Natural killer cell treated with Interleukin-12 subunit alpha and Interleukin-12 subunit beta and Interleukin-15 and Interleukin-18, amount 100 ng/mL, for 72 hours (primary cell): Measurements from ENCODE around the gene SLC8A1. TPM values are rescaled to one million over a fixed set of nuclear protein-coding genes. Genes with fewer than 3 reads are reported as not detected.

ENCODE experiments used
- ATAC-seq, 2 donors: fragments of 150-1000 bp; cut with Tn5 transposase in 1 of 2; sonication (Bioruptor Pico), chemical (Tn5 transposase) in 1 of 2; 2 replicates each; pipeline ENCODE4 v1.10.0; 2021
- DNase-seq: peaks from one replicate; pipeline ENCODE4 v3.0.0; 2022; ENCODE audit warnings: low spot score
- H3K27ac Mint-ChIP-seq, 2 donors: 1 replicate in 1 of 2; 2 replicates in 1 of 2; pipeline ENCODE4 v1.8.0; 2022; ENCODE audit warnings: mixed read lengths in 2 of 2, mild to moderate bottlenecking in 1 of 2, moderate library complexity in 1 of 2
- H3K27me3 Mint-ChIP-seq, 2 donors: 1 replicate in 1 of 2; 2 replicates in 1 of 2; pipeline ENCODE4 v1.8.0; 2022; ENCODE audit warnings: mixed read lengths in 2 of 2
- H3K36me3 Mint-ChIP-seq: one replicate; pipeline ENCODE4 v1.8.0; 2022; ENCODE audit warnings: mixed read lengths
- H3K4me1 Mint-ChIP-seq, 2 donors: 1 replicate in 1 of 2; 2 replicates in 1 of 2; pipeline ENCODE4 v1.8.0; 2022; ENCODE audit warnings: low read depth in 2 of 2, mixed read lengths in 2 of 2, mild to moderate bottlenecking in 1 of 2
- H3K4me3 Mint-ChIP-seq: one replicate; pipeline ENCODE4 v1.8.0; 2022; ENCODE audit warnings: mixed read lengths
- H3K9me3 Mint-ChIP-seq: 2 replicates; pipeline ENCODE4 v1.8.0; 2022; ENCODE audit warnings: mixed read lengths
- total RNA-seq, 2 donors: library from RNA; stranded (reverse); gene quantifications; one replicate each; pipeline ENCODE4 v1.2.3, GENCODE V29; 2022

SLC8A1 gene
- total RNA-seq, 2 donors from 2014 or later: not detected

GRCh38 chr2:40474306-40474705, 22.4 kb upstream of the SLC8A1 start:
- Mint-ChIP-seq H3K4me3 (no peak overlapping the region), H3K9me3 (peaks cover 6% of the 10 kb centered on the region), H3K27me3 (peaks cover 0 to 2% of the 10 kb centered on the region in 2 donors), H3K4me1 (no peaks in the 10 kb centered on the region), H3K36me3 (no peaks in the 10 kb centered on the region), H3K27ac (no peak overlapping the region)
- DNase-seq: no peak
- ATAC-seq: no peak

- DNase-seq: no peak
- H3K27me3 Mint-ChIP-seq: peaks cover 0 to 2% of the 10 kb centered on the region in 2 donors
- H3K27ac Mint-ChIP-seq: no peak overlapping the region
- H3K36me3 Mint-ChIP-seq: no peaks in the 10 kb centered on the region
- H3K4me1 Mint-ChIP-seq: no peaks in the 10 kb centered on the region
- no peak for ATAC-seq
- no peak overlapping the region for H3K4me3 Mint-ChIP-seq
- peaks cover 6% of the 10 kb centered on the region for H3K9me3 Mint-ChIP-seq
Measured at GRCh38 chr2:40471866-40472265, 20.0 kb upstream of the SLC8A1 start.

- peaks cover 0 to 2% of the 10 kb centered on the region in 2 donors for H3K27me3 Mint-ChIP-seq
- ATAC-seq: no peak
- H3K36me3 Mint-ChIP-seq: no peaks in the 10 kb centered on the region
- no peaks in the 10 kb centered on the region for H3K4me1 Mint-ChIP-seq
- no peak for DNase-seq
- peaks cover 2% of the 10 kb centered on the region for H3K9me3 Mint-ChIP-seq
- H3K27ac Mint-ChIP-seq: no peak overlapping the region
- H3K4me3 Mint-ChIP-seq: no peak overlapping the region
Measured at GRCh38 chr2:40470822-40471813, 19.2 kb upstream of the SLC8A1 start.

- no peaks in the 10 kb centered on the region for H3K36me3 Mint-ChIP-seq
- ATAC-seq (no peak), DNase-seq (no peak)
- H3K4me1 Mint-ChIP-seq: no peaks in the 10 kb centered on the region
- H3K4me3 Mint-ChIP-seq: no peak overlapping the region
- no peak overlapping the region for H3K27ac Mint-ChIP-seq
- H3K27me3 Mint-ChIP-seq: peaks cover 0 to 2% of the 10 kb centered on the region in 2 donors
- no peaks in the 10 kb centered on the region for H3K9me3 Mint-ChIP-seq
Measured at GRCh38 chr2:40466935-40467572, 15.2 kb upstream of the SLC8A1 start.

- ATAC-seq (no peak), DNase-seq (no peak)
- H3K4me1 Mint-ChIP-seq: no peaks in the 10 kb centered on the region
- no peaks in the 10 kb centered on the region for H3K9me3 Mint-ChIP-seq
- no peak overlapping the region for H3K27ac Mint-ChIP-seq
- no peaks in the 10 kb centered on the region for H3K36me3 Mint-ChIP-seq
- no peak overlapping the region for H3K4me3 Mint-ChIP-seq
- H3K27me3 Mint-ChIP-seq: peaks cover 0 to 2% of the 10 kb centered on the region in 2 donors
Measured at GRCh38 chr2:40466332-40466906, 14.5 kb upstream of the SLC8A1 start.

GRCh38 chr2:40463112-40463511, 11.2 kb upstream of the SLC8A1 start:
- Mint-ChIP-seq H3K27ac (no peak overlapping the region), H3K4me3 (no peak overlapping the region), H3K9me3 (no peaks in the 10 kb centered on the region), H3K4me1 (no peaks in the 10 kb centered on the region), H3K36me3 (no peaks in the 10 kb centered on the region), H3K27me3 (no peaks in the 10 kb centered on the region)
- DNase-seq (no peak), ATAC-seq (no peak)

- H3K9me3 Mint-ChIP-seq: peaks cover 2% of the 10 kb centered on the region
- no peaks in the 10 kb centered on the region for H3K36me3 Mint-ChIP-seq
- no peaks in the 10 kb centered on the region for H3K27me3 Mint-ChIP-seq
- DNase-seq (no peak), ATAC-seq (no peak)
- H3K4me1 Mint-ChIP-seq: peaks cover 0 to 3% of the 10 kb centered on the region in 2 donors
- H3K27ac Mint-ChIP-seq: no peak overlapping the region
- no peak overlapping the region for H3K4me3 Mint-ChIP-seq
Measured at GRCh38 chr2:40458271-40458794, 6.4 kb upstream of the SLC8A1 start.

- no peak for ATAC-seq
Measured at GRCh38 chr2:40457837-40458236, 5.9 kb upstream of the SLC8A1 start.

GRCh38 chr2:40457366-40457765, 5.5 kb upstream of the SLC8A1 start:
- Mint-ChIP-seq H3K4me1 (peaks cover 3 to 5% of the 10 kb centered on the region in 2 donors), H3K4me3 (no peak overlapping the region), H3K27ac (no peak overlapping the region), H3K9me3 (peaks cover 4% of the 10 kb centered on the region), H3K27me3 (peaks cover 3 to 6% of the 10 kb centered on the region in 2 donors), H3K36me3 (peaks cover 4% of the 10 kb centered on the region)
- ATAC-seq: no peak
- DNase-seq: no peak

More at GRCh38 chr2:40457837-40458236, 5.9 kb upstream of the SLC8A1 start:
- Mint-ChIP-seq H3K4me3 (no peak overlapping the region), H3K27me3 (peaks cover 0 to 1% of the 10 kb centered on the region in 2 donors), H3K9me3 (peaks cover 2% of the 10 kb centered on the region), H3K36me3 (no peaks in the 10 kb centered on the region), H3K4me1 (peaks cover 0 to 3% of the 10 kb centered on the region in 2 donors), H3K27ac (no peak overlapping the region)
- DNase-seq: no peak

GRCh38 chr2:40456926-40457325, 5.0 kb upstream of the SLC8A1 start:
- peaks cover 5% of the 10 kb centered on the region for H3K9me3 Mint-ChIP-seq
- H3K27me3 Mint-ChIP-seq: peaks cover 5 to 10% of the 10 kb centered on the region in 2 donors
- DNase-seq: no peak
- peaks cover 6% of the 10 kb centered on the region for H3K36me3 Mint-ChIP-seq
- ATAC-seq: no peak
- peaks cover 5 to 7% of the 10 kb centered on the region in 2 donors for H3K4me1 Mint-ChIP-seq
- no peak overlapping the region for H3K27ac Mint-ChIP-seq
- H3K4me3 Mint-ChIP-seq: no peak overlapping the region

GRCh38 chr2:40455661-40456060, 3.8 kb upstream of the SLC8A1 start:
- peaks cover 6% of the 10 kb centered on the region for H3K36me3 Mint-ChIP-seq
- no peak overlapping the region for H3K4me3 Mint-ChIP-seq
- H3K27me3 Mint-ChIP-seq: peaks cover 15 to 22% of the 10 kb centered on the region in 2 donors
- no peak overlapping the region for H3K27ac Mint-ChIP-seq
- ATAC-seq: no peak
- peaks cover 5 to 12% of the 10 kb centered on the region in 2 donors for H3K4me1 Mint-ChIP-seq
- peaks cover 5% of the 10 kb centered on the region for H3K9me3 Mint-ChIP-seq
- DNase-seq: no peak

- Mint-ChIP-seq H3K9me3 (peaks cover 5% of the 10 kb centered on the region), H3K4me3 (no peak overlapping the region), H3K27ac (no peak overlapping the region), H3K27me3 (peaks cover 20 to 25% of the 10 kb centered on the region in 2 donors), H3K36me3 (peaks cover 6% of the 10 kb centered on the region), H3K4me1 (peaks cover 5 to 15% of the 10 kb centered on the region in 2 donors)
- ATAC-seq (no peak), DNase-seq (no peak)
Measured at GRCh38 chr2:40454321-40454720, 2.4 kb upstream of the SLC8A1 start.

- peaks cover 5% of the 10 kb centered on the region for H3K9me3 Mint-ChIP-seq
- DNase-seq (no peak), ATAC-seq (no peak)
- no peak overlapping the region for H3K27ac Mint-ChIP-seq
- H3K27me3 Mint-ChIP-seq: peaks cover 23 to 32% of the 10 kb centered on the region in 2 donors
- peaks cover 6% of the 10 kb centered on the region for H3K36me3 Mint-ChIP-seq
- H3K4me1 Mint-ChIP-seq: peaks cover 5 to 15% of the 10 kb centered on the region in 2 donors
- peak overlapping the region; percentile 64 for H3K4me3 Mint-ChIP-seq
Measured at GRCh38 chr2:40452786-40453185, 896 bp upstream of the SLC8A1 start.
